ENCODE results near the gene TMEM151B. TPM values are rescaled to one million over a fixed set of nuclear protein-coding genes. Genes with fewer than 3 reads are reported as not detected.
A peak's percentile ranks its signal among the peaks of the same experiment; 100 is the strongest.

Gene TMEM151B
- polyA plus RNA-seq, 2 of the 4 experiments (the other 2 are of a cell fraction) = 0.01 TPM; not detected in 1

GRCh38 chr6:44234101-44235025, 35.9 kb upstream of the TMEM151B start:
- FAIRE-seq (no peak), DNase-seq (ENCODE audit: low read depth in 1 of 2, low spot score in 1 of 2) (peak in 1 of 2 experiments; percentile 61), ATAC-seq (peak; percentile 42 to 69; a peak in 4 of 6 replicates)
- Histone ChIP-seq H3K9me3 (no peaks in the 10 kb centered on the region), H3K4me1 (peaks cover 39% of the 10 kb centered on the region), H3K27ac (peak overlapping the region; percentile 11 to 77; a peak in 3 of 6 replicates), H3K4me2 (peak overlapping the region; percentile 25; the same call in 1 of the 3 replicates), H3K4me3 (no peak overlapping the region)
- peak; percentile 65 for TF ChIP-seq RAD21 (conservative IDR thresholded peaks at IDR 0.05 in 1 of 2, IDR thresholded peaks at IDR 0.05 in 1 of 2)
- no peak for TF ChIP-seq RNF2 (IDR thresholded peaks at IDR 0.05; ENCODE audit: borderline replicate concordance, low read depth)
- TF ChIP-seq SMC3 (IDR thresholded peaks at IDR 0.05) = peak; percentile 58
- TF ChIP-seq POLR2AphosphoS2 (conservative IDR thresholded peaks at IDR 0.05; ENCODE audit: low read length) = no peak
- TF ChIP-seq CTCF (IDR thresholded peaks at IDR 0.05) = peak; percentile 55
- TF ChIP-seq NR3C1 (IDR thresholded peaks at IDR 0.05) = no peak
- TF ChIP-seq RARB (CRISPR knock-in tag; IDR thresholded peaks at IDR 0.05) = no peak
- no peak for TF ChIP-seq PBX3 (IDR thresholded peaks at IDR 0.05)
- TF ChIP-seq HEYL (CRISPR knock-in tag; IDR thresholded peaks at IDR 0.05) = no peak
- no peak for TF ChIP-seq ELK1 (IDR thresholded peaks at IDR 0.05; ENCODE audit: low read depth, low read length)
- ChIA-PET CTCF (interaction anchor here (0.5 to 8.4 kb wide), 31 partner anchors 10 to 1659 kb away, joined by 3 to 111 read pairs (median 5); partner anchors contain the start of genes HSP90AB1, MYMX and SLC29A1), POLR2A (interaction anchor here (1.8 kb wide), 1 partner anchor 13 kb away, joined by 13 read pairs; the partner anchor contains the start of gene HSP90AB1)
- WGBS (ENCODE audit: missing lambda C conversion rate) = 32% methylated on average over 5 of the region's 5 CpGs

GRCh38 chr6:44235269-44235668, 35.0 kb upstream of the TMEM151B start:
- H3K4me3 ChIP-seq = no peak overlapping the region
- peaks cover 39% of the 10 kb centered on the region for H3K4me1 ChIP-seq
- FAIRE-seq (no peak), ATAC-seq (no peak), DNase-seq (ENCODE audit: low read depth in 1 of 2, low spot score in 1 of 2) (no peak)
- 94% methylated on average over 6 of the region's 6 CpGs for WGBS (ENCODE audit: missing lambda C conversion rate)
- ChIA-PET CTCF (interaction anchor here (1.2 to 8.4 kb wide), 23 partner anchors 11 to 466 kb away, joined by 3 to 111 read pairs (median 7); partner anchors contain the start of genes HSP90AB1, MYMX and SLC29A1), POLR2A (interaction anchor here (1.8 kb wide), 1 partner anchor 12 kb away, joined by 13 read pairs; the partner anchor contains the start of gene HSP90AB1)
- H3K4me2 ChIP-seq = no peak overlapping the region
- no peaks in the 10 kb centered on the region for H3K9me3 ChIP-seq
- peak overlapping the region in 1 of 2 experiments; percentile 53; a peak in 2 of 6 replicates for H3K27ac ChIP-seq
- no peak for TF ChIP-seq USF2 (IDR thresholded peaks at IDR 0.05)
- TF ChIP-seq FOSL2 (IDR thresholded peaks at IDR 0.05) = no peak
- no peak for TF ChIP-seq FOSL2 (CRISPR knock-in tag; IDR thresholded peaks at IDR 0.05)
- no peak for TF ChIP-seq CEBPB (IDR thresholded peaks at IDR 0.05)
- no peak for TF ChIP-seq CBX2 (IDR thresholded peaks at IDR 0.05; ENCODE audit: borderline replicate concordance, low read depth)
- TF ChIP-seq ZNF302 (CRISPR knock-in tag; IDR thresholded peaks at IDR 0.05) = no peak
- no peak for TF ChIP-seq PBX3 (IDR thresholded peaks at IDR 0.05)
- no peak for TF ChIP-seq REST (IDR thresholded peaks at IDR 0.05)
- TF ChIP-seq ZSCAN20 (CRISPR knock-in tag; IDR thresholded peaks at IDR 0.05) = no peak
- TF ChIP-seq ZC3H11A (IDR thresholded peaks at IDR 0.05) = no peak
- TF ChIP-seq SREBF2 (IDR thresholded peaks at IDR 0.05) = no peak
- TF ChIP-seq CTCF (IDR thresholded peaks at IDR 0.05) = no peak
- no peak for TF ChIP-seq TFCP2L1 (CRISPR knock-in tag; IDR thresholded peaks at IDR 0.05)
